T-helper 1 cell treated with Interleukin-12 subunit alpha and Interleukin-12 subunit beta and Interleukin-4 antibody, amounts not matched to agents 30 ng/mL and 1 ng/mL, for 36 hours (primary cell): Measurements from ENCODE around the gene CCDC28B. TPM values are rescaled to one million over a fixed set of nuclear protein-coding genes. Genes with fewer than 3 reads are reported as not detected.
"Not testable (repeated sequence)": the region's sequence is repeated elsewhere in the genome, so short reads cannot be mapped to it uniquely, and the experiment has no call there.

ENCODE experiments used
- intact Hi-C: fragments of 100-400 bp; cut with micrococcal nuclease; formaldehyde crosslinking; loops from one replicate; pipeline ENCODE4 v1.15.1; 2024
- total RNA-seq: library from RNA; stranded (reverse); gene quantifications from 2 replicates; pipeline ENCODE4 v1.2.3, GENCODE V29; 2022

The CCDC28B gene
- 31.7 and 33.2 TPM in 2 replicates for total RNA-seq

DNA sequence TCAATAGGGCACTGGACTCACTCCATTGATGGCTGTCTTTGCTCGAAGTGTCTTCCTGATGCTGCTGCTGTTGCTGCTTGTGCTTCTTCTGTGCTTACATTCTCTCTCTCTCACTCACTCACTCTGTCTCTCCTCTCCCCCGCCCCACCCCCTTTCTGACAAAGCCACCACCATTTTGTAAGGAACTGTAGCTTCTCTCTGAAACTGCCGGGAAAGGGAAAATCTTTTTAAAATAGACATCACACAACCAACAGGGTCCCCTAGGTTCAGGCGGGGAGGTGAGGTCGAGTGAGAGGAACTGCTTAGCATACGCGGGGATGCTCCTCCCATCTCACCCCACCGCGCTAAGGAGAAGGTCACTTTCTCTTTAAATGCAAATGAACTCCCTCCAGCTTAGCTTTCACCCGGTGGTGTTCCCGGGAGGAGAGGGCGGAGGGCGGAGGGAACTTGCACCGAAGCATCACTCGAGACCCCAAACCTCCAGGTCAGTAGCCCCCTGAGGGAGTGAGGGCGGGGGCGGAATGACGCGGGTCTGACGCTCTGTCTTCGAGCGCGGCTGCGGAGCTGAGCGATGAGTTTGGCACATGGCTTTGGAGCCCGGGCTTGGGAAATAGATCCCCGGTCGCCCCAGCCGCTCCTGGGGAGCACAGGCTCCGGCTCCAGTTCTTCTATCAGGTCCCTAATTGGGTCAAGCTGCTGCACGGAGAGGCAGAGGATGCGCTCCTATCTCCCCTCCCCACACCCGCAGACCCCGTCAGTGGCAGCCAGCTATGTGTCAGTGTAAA is at the start of gene CCDC28B:
TSS of gene CCDC28B (plus strand) at position 370 of the 785 bp plus-strand sequence. CDS start 1,341 bp downstream, outside the sequence.
- intact Hi-C loops: loop anchor here (1.0 to 5.0 kb wide), 9 partner anchors 20 to 450 kb away; partner anchors contain the start of genes BSDC1, EIF3I, LCK and PTP4A2

DNA sequence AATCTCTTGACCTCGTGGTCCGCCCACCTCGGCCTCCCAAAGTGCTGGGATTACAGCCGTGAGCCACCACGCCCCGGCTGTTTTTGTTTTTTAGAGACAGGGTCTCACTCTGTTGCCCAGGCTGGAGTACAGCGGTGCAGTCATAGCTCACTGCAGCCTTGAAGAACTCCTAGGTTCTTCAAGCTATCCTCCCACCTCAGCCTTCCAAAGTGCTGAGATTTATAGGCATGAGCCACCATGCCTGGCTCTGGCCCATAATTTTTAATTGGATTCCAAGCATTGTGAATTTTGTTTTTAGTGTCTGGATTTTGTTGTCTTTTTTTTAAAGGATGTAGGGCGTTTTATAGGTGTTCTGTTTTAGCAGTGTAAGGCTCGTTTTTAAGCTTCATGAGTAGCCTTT is 49.5 kb upstream of the CCDC28B start:
- intact Hi-C loops: no loop called here

DNA sequence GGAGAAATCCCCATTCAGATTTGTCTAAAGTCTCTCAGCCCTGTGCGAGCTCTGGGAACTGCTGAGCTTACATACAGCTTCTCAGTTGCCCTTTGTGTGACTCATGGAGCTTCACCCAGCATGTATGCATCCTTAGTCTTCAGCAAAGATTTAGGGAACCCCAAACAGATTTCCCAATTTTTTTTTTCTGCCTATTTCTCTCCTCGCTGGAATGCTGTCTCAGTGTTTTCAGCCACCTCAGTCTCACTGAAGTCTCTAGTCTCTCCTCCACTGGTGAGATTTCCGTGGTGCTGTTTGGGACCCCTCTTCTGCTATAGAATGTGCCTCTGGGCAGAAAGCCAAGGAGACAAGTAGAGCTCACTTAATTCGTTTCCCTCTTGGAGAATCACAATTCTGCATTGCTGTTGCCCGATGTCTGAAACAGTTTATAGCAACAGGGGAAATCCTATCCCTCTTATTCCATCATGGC is 49.0 kb upstream of the CCDC28B start:
- intact Hi-C loops: no loop called here

DNA sequence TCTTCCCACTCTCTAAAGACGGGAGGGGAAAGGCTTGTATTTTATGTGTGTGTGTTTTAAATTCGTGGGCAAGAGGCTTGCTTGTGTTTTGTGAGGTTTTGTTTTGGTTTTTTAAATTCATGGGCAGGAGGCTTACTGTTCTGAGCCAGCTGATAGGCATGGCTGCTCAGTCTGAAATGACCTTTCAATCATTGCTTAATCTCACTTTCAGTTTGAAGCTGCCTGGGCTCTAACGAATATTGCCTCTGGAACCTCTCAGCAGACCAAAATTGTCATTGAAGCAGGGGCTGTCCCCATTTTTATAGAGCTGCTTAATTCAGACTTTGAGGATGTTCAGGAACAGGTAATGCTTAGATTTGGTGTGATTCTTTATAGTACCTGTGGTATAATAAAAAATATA is 41.2 kb upstream of the CCDC28B start:
- intact Hi-C loops: no loop called here

DNA sequence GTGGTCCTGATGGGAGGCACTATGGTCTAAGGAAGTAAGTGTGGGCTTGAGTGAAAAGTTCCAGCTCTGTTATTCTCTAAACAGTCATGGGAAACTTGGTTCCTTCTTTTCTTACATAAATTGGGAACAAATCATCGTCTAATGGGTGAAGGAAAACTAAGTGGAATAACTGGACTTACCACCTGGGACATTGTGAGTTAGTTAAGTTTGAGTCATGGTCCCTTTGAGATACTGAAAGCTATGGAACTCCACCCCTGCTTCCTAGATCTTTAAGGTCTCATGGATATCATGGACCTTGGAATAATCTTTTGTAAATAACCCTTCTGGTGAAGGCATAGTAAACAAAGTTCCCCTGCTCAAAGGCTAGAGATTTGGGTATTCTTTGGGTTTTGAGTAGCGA is 37.0 kb upstream of the CCDC28B start:
- intact Hi-C loops: no loop called here

DNA sequence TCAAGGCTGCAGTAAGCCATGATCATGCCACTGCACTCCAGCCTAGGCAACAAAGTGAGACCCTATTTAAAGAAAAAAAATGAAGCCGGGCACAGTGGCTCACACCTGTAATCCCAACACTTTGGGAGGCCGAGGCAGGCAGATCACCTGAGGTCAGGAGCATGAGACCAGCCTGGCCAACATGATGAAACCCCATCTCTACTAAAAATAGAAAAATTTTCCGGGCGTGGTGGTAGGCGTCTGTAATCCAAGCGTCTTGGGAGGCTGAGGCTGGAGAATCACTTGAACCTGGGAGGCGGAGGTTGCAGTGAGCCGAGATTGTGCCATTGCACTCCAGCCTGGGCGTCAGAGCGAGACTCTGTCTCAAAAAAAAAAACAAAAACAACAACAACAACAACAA is 34.8 kb upstream of the CCDC28B start:
- intact Hi-C loops: not testable (repeated sequence)

DNA sequence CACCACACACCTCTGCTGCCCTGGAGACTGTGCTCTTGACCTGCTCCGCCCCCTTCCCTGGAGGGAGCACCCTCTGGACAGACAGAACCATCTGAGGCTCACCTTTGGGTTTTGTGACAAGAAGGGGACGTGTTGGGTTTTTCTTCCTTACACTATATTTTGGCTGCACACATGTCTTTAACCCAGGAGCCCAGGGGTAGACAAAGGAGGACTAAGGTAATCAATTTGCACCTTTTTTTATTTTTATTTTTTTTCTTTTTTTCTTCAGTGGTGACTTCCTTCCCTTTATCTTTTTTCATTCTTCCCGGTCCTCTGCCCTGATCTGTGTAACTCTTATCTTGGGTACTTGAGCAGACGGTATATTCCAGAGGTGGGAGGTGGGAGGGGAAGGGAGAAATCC is 29.4 kb upstream of the CCDC28B start:
- intact Hi-C loops: loop anchor here (10.0 kb wide), 1 partner anchor 644 kb away; the partner anchor contains the start of genes S100PBP and YARS1

DNA sequence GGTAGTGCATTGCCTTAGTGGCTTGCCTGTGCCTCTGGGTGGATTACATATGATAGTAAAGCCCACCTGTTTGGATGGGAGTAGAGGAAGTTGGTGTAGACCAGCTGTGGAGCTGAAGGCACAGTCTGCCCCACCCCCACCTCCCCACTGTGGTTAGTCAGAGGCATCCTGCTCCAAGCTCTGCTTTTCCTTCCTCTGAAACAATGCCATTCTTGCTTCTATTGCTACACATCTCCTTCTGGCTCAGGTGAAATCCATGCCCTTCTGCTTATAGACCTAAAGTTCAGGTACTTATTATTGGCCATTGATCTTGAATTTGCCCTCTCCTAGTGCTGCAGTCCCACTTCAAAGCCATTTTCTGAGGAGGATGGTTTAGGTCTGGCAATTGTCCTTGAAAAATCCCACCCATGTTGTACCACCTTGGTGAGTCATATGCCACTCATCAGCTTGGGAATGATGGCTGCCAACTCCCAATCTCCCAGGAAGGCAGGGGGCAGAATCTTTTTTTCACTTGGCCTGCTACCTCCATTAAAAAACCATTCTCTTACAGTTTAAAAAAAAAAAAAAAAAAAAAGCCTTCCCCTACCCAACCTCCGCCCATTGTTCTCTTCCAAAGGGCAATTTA is 27.7 kb upstream of the CCDC28B start:
- intact Hi-C loops: loop anchor here (10.0 kb wide), 1 partner anchor 642 kb away; the partner anchor contains the start of genes S100PBP and YARS1

DNA sequence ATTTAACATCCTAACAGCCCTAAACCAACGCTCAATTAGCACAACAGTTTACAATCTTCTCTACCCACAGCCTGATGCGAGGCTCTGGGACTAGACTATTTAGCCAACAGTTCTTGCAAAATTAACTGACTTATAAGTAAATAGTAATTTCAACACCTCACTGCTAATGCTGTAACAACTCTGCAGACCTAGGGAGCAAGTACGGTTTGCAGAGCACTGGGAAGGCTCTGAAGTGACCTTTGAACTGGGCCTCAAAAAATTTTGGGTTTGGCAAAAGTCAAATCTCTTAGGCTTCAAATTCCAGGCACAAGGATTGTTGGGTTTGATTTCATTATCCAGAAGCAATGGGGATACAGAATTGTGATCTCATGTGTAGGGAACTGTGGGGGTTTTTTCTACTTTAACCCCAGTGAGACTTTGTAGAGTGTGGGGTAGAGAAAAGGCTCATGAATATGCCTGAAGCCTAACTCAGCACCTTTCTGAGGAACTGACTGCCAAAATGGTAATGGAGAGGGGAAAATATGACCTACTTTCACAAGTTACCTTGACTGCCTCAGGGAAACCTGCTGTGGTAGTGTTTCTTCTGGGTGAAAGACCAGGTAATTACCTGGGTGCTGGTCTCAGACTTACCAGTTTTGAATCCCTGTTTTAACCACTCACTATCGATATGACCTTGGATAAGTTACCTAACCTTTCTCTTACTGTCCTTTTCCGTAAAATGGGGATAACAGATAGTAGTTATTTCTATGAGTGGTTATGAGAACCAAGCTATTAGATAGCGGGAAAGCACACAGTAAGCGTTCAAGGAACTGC is 21.8 kb upstream of the CCDC28B start:
- intact Hi-C loops: loop anchor here (1.0 to 10.0 kb wide), 8 partner anchors 44 to 636 kb away; partner anchors contain the start of genes BSDC1, EIF3I, KHDRBS1 and KPNA6

DNA sequence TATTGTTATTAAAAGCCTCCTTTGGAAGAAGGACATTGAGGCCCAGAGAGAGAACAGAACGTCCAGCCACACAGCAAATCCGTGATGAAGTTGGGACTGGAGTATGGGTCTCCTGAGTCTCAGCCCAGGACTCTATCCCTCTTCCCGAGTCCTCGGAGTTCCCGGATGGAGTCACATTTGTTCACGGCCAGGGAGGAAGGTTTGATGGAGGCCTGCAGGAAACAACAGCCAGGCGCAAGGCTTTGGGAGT is 21.3 kb upstream of the CCDC28B start:
- intact Hi-C loops: loop anchor here (1.0 to 10.0 kb wide), 8 partner anchors 43 to 636 kb away; partner anchors contain the start of genes BSDC1, EIF3I, KHDRBS1 and KPNA6

DNA sequence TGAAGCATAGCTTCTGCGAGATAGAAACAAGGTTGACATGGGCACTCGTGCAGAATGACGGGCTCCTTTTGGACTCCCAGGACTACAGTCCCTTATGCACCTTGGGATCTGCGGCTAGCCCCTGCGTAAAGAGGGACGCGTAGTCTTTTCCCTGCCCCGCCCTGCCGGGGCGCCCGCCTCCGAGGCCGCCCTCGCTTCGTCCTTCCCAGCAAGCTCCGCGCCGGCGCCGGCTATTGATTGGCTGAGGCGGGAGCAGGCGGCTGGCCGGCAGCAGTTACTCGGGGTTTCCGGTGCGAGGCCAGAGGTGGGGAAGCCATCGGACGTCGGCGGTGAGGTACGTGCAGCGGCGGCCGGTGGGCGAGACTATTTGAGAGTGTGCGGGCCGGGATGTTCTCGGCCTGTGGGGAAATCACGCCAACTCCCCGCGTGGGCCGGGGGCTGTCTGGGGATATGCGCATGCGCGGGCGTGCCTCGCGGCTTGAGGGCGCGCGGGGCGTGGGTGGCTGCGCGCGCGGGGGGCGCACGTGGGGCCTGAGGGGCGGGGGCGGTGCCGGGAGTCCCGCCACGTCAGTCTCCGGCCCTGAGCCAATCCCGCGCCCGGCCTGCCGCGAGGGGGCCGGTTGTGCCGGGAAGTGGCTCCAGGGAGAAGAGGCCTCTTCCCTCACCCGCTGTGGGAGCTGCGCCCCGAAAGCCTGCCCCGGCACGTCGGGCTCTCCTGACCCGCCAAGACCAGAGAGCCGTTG is 20.8 kb upstream of the CCDC28B start, which contains the start of gene TXLNA:
TSS of gene TXLNA (plus strand) at position 233 of the 743 bp plus-strand sequence. CDS start 671 bp downstream, outside the sequence.
- intact Hi-C loops: loop anchor here (1.0 to 10.0 kb wide), 10 partner anchors 21 to 635 kb away; partner anchors contain the start of genes BSDC1, CCDC28B, EIF3I and KHDRBS1

DNA sequence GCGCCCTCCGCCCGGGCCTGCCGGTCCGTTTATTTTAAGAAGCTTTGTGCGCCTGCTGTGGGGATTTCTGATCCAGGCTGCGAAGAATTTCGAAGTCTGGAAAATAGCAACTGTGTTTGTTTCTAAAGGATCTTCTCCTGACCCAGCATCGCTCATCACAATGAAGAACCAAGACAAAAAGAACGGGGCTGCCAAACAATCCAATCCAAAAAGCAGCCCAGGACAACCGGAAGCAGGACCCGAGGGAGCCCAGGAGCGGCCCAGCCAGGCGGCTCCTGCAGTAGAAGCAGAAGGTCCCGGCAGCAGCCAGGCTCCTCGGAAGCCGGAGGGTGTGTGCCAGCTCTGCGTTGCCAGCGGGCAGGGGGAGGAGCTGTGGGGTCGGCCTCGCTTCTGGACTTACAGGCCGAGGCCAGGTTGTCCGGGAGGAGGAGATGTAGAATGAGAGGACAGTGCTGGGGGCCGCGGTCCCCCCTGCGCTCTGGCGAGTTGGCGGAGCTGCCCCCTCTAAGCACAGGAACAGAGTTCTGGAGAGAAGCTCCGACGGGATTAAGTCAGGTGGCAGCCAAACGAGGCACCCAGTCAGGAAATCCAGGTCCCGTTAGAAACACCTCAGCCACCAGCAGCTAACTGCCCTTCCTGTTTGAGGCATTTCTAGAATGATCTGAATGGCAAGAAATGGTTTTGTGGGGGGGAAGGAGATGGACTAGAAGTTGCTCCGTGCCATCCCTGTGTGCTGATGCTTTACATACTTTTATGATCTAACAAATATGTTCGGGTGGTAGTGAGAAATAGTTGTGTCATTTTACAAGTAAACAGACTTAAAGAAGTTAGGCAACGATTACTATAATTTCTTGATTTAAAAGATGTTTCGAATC is 20.0 kb upstream of the CCDC28B start:
- intact Hi-C loops: loop anchor here (1.0 kb wide), 2 partner anchors 20 to 70 kb away; partner anchors contain the start of gene CCDC28B

DNA sequence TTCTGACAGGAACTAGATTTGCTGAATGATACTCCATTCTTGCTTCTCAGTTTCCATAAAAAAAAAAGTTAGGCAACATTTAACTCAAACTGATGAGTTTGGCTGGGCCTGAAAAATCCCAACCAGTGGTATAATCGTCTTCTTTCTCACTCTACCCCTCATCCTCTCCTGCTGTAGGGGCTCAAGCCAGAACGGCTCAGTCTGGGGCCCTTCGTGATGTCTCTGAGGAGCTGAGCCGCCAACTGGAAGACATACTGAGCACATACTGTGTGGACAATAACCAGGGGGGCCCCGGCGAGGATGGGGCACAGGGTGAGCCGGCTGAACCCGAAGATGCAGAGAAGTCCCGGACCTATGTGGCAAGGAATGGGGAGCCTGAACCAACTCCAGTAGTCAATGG is 19.3 kb upstream of the CCDC28B start:
- intact Hi-C loops: no loop called here

DNA sequence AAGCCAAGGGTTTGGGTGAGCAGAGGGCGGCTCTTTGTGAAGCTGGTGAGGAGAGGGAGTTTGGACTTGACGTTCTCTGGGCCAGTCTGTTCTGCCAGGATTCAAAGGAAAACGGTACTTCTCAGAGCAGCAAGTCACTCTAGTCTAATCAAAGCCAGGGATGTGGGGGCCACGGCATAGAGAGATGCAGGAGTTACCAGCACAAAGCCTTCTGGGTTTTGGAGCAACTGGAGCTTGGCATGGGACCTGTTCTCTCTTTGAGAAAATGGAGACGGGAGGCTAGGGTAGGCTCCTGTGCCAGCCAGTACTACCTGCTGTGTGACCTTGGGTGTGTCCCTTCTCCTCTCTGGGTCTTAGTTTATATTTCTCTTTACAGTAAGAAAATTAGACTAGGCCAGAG is 18.8 kb upstream of the CCDC28B start:
- intact Hi-C loops: no loop called here

DNA sequence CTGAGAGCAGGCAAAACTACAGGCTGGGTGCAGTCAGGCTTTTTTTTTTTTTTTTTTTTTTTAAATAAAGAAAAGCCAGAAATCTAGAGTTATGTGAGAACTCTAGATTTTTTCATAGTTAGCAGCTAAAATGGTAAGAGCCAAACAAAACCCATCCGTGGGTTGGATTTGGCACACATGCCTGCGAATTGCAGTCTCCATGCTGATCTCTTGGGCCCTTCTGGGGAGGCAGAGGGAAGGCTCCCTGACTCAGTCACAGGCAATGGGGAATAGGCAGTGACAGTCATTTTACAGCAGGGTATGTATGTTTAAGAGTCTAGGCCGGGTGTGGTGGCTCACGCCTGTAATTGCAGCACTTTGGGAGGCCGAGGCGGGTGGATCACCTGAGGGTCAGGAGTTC is 18.3 kb upstream of the CCDC28B start:
- intact Hi-C loops: no loop called here

DNA sequence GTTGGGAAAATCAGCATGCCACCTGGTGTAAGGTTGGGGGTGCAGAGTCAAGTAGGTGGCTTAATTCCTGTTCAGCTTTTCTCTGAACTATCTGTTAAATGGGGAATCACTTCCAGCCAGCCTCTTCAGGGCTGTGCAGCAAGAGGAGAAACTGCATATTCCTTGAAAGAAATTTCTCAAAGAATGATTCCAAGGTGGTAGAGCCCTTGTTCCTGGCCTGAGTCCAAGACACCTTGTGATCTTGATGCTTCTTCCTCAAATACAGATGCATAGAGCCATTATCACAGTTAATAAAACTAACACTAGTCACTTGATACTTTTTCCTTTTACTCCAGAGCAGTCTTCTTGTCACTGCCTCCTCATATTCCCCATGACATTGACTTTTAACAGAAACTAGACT is 15.7 kb upstream of the CCDC28B start:
- intact Hi-C loops: no loop called here

DNA sequence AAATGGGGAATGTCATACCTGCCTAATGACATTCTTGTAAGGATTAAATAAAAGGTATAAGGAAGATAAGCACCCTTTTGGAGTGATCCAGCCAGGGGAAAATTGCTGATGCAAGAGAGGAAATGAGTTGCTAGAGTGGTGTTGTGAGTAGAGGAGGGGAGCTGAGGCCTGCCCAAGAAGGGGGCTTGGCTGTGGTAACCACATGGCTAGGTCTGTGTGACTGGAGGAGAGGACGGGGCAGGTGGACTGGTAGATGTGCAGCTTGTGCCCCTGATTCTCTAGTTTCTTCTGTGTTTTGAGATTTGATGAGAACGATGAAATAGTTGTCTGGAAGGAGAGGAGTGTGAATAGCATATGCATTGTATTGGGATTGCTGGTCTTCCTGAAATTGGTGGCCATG is 14.3 kb upstream of the CCDC28B start:
- intact Hi-C loops: no loop called here

DNA sequence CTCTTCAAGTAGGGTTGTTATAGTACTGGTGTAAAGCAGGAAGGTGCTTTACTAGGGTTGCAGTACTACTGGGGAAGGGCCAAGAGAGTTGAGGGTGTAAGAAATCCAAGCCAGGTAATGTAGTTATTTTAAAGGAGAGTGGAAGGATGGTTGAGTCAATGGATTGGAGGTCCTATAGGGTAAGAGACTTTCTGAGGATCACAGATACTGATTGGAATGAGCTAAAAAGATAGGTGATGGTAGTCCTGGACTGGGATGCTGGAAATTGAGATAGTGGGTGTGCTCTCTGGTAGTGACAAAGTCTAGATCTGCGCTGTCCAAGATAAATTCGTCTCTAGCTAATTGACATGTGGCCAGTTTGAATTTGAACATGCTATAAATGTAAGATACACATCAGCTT is 13.9 kb upstream of the CCDC28B start:
- intact Hi-C loops: no loop called here

DNA sequence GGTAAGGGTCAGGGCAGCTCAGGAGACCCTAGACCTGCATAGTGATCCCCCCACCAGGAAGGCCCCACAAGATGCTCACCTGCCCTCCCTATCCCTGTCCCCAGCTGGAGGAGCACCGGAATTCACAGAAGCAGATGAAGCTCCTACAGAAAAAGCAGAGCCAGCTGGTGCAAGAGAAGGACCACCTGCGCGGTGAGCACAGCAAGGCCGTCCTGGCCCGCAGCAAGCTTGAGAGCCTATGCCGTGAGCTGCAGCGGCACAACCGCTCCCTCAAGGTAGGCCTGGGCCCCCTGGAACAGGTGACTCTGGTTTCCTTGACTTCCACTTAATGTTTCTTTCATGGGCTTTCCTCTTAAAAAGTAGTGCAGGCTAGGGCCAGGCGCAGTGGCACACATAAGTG is 12.5 kb upstream of the CCDC28B start:
- intact Hi-C loops: no loop called here
